ENCODE data around the gene STOM. TPM values are rescaled to one million over a fixed set of nuclear protein-coding genes. Genes with fewer than 3 reads are reported as not detected.

The STOM gene
- total RNA-seq, 4 donors from 2014 or later: 78.2 to 195 (median 111) TPM

DNA sequence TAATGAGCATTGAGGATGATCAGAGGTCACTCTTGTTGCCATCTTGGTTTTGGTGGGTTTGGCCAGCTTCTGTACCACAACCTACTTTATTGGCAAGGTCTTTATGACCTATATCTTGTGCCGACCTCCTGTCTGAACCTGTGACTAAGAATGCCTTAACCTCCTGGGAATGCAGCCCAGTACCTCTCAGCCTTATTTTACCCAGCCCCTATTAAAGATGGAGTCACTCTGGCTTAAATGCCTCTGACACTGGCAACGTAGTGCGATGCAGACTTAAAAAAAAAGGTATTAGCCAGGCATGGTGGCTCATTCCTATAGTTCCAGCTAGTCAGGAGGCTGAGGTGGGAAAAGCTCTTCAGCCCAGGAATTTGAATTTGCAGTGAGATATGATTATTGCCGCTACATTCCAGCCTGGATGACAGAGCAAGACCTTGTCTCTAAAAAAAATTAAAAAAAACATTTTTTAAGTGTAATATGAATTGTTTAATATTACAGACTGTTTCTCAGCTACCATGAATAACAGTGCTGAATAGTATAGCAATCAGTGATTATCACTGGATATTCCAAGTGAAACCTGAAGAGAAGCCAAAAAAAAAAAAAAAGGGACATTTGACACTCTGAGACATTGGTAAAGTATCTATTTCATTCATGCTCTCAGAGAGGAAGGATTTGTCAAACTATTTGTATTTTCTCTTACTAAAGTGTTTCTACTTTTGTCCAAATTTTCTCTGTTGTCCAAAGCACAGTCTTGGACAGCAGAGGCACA is 18.3 kb upstream of the STOM start:
- intact Hi-C loops (cut with DNase I; ENCODE audit: low total_unique reads) (no loop called here), in situ Hi-C loops (cut with MboI; ENCODE audit: low pct_ligation_motif_present in 1 of 4, low pct_unique_long_range_greater_than_20kb in 1 of 4, low sequenced_read_pairs in 3 of 4) (no loop called here)
- Histone ChIP-seq H3K4me1 (peaks cover 0 to 3% (median under 1%) of the 10 kb centered on the region in 4 donors), H3K27ac (no peak overlapping the region), H3K27me3 (no peaks in the 10 kb centered on the region), H3K36me3 (no peaks in the 10 kb centered on the region), H3K9me3 (no peaks in the 10 kb centered on the region), H3K4me3 (no peak overlapping the region)
- no peak for DNase-seq
- no peak for TF ChIP-seq POLR2AphosphoS5 (IDR thresholded peaks at IDR 0.05)
- TF ChIP-seq, protein P1, sequence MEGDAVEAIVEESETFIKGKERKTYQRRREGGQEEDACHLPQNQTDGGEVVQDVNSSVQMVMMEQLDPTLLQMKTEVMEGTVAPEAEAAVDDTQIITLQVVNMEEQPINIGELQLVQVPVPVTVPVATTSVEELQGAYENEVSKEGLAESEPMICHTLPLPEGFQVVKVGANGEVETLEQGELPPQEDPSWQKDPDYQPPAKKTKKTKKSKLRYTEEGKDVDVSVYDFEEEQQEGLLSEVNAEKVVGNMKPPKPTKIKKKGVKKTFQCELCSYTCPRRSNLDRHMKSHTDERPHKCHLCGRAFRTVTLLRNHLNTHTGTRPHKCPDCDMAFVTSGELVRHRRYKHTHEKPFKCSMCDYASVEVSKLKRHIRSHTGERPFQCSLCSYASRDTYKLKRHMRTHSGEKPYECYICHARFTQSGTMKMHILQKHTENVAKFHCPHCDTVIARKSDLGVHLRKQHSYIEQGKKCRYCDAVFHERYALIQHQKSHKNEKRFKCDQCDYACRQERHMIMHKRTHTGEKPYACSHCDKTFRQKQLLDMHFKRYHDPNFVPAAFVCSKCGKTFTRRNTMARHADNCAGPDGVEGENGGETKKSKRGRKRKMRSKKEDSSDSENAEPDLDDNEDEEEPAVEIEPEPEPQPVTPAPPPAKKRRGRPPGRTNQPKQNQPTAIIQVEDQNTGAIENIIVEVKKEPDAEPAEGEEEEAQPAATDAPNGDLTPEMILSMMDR (IDR thresholded peaks at IDR 0.05): no peak
- no peak for TF ChIP-seq POLR2A (IDR thresholded peaks at IDR 0.05)
- no peak for TF ChIP-seq EP300 (IDR thresholded peaks at IDR 0.05; ENCODE audit: low read depth)
- 80 to 100% methylated on average over 3 to 4 of the region's 4 CpGs for WGBS, 2 donors (ENCODE audit: low coverage in 1 of 2)

DNA sequence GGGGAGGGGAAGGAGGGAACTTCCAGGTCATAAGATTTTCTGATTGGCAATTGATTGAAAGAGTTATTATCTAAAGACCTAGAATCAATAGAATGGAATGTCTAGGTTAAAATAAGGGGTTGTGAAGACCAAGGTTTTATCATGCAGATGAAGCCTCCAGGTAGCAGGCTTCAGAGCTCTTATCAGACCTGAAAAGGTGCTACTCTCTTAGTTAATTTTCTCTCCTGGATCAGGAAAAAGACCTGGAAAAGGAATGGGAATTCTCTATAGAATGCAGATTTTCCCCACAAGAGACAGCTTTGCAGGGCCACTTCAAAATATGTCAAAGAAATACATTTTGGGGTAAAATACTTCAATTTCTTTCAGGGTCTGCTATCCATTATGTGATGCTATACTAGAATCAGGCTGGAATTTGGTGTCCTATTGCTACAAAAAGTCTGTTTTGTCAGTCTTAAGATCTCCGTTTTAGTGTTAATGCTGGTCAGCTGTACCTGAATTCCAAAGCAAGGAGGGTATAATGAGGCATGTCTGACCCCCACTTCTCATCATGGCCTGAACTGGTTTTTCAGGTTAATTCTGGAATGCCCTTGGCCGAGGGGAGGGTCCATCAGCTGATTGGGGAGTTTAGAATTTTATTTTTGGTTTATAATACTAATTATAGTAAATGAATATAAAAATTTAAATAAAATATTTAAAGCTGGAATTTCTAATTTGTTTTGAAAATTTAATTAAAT is 16.6 kb upstream of the STOM start:
- Histone ChIP-seq H3K36me3 (no peaks in the 10 kb centered on the region), H3K27ac (no peak overlapping the region), H3K27me3 (no peaks in the 10 kb centered on the region), H3K9me3 (no peaks in the 10 kb centered on the region), H3K4me3 (no peak overlapping the region), H3K4me1 (peaks cover 0 to 3% (median under 1%) of the 10 kb centered on the region in 4 donors)
- in situ Hi-C loops (cut with MboI; ENCODE audit: low pct_ligation_motif_present in 1 of 4, low pct_unique_long_range_greater_than_20kb in 1 of 4, low sequenced_read_pairs in 3 of 4): no loop called here
- no peak for DNase-seq
- TF ChIP-seq EP300 (IDR thresholded peaks at IDR 0.05; ENCODE audit: low read depth) (no peak), POLR2AphosphoS5 (IDR thresholded peaks at IDR 0.05) (no peak), POLR2A (IDR thresholded peaks at IDR 0.05) (no peak)
- TF ChIP-seq, protein P1 (IDR thresholded peaks at IDR 0.05): no peak
- intact Hi-C loops (cut with DNase I; ENCODE audit: low total_unique reads): no loop called here
- WGBS, 2 donors (ENCODE audit: low coverage in 1 of 2): 71 to 78% methylated on average over 1 to 2 of the region's 2 CpGs

DNA sequence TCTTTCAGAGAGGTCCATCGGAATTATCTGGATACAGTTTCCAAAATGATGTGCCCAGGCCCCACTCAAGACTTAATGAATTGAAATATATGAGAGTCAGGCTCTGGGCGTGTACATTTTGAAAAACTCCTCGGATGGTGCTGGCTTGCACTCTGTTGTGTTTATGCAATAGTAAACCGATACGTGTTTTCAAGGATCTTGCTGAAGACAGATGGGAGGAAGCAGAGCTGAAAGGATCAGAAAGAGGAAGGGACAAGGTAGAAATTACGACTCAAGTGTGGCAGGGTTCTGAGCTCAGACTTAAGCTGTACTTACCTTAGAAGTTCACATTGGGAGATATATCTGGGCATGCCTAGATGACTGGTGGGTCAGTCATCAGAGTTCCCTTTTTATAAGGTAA is 13.7 kb upstream of the STOM start:
- intact Hi-C loops (cut with DNase I; ENCODE audit: low total_unique reads) (no loop called here), in situ Hi-C loops (cut with MboI; ENCODE audit: low pct_ligation_motif_present in 1 of 4, low pct_unique_long_range_greater_than_20kb in 1 of 4, low sequenced_read_pairs in 3 of 4) (no loop called here)
- TF ChIP-seq POLR2A (IDR thresholded peaks at IDR 0.05) (no peak), EP300 (IDR thresholded peaks at IDR 0.05; ENCODE audit: low read depth) (no peak), POLR2AphosphoS5 (IDR thresholded peaks at IDR 0.05) (no peak)
- TF ChIP-seq, protein P1 (IDR thresholded peaks at IDR 0.05): no peak

DNA sequence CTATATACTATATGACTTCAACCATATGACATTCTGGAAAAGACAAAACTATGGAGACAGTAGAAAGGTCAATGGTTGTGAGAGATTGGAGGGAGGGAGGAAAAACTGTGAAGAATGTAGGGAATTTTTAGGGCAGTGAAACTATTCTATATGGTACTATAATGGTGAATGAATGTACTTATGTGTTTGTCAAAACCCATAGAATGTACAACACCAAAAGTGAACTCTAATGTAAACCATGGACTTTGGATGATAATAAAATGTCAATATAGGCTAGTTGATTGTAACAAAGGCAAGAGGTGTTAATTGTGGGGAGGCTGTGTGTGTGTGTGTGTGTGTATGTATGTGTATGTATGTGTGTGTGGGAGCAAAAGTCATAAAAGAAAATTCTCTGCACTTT is 10.8 kb upstream of the STOM start:
- peaks cover 0 to 8% (median 3%) of the 10 kb centered on the region in 4 donors for H3K4me1 ChIP-seq
- no peaks in the 10 kb centered on the region for H3K27me3 ChIP-seq
- intact Hi-C loops (cut with DNase I; ENCODE audit: low total_unique reads) (no loop called here), in situ Hi-C loops (cut with MboI; ENCODE audit: low pct_ligation_motif_present in 1 of 4, low pct_unique_long_range_greater_than_20kb in 1 of 4, low sequenced_read_pairs in 3 of 4) (no loop called here)
- no peak overlapping the region for H3K27ac ChIP-seq
- TF ChIP-seq, protein P1 (IDR thresholded peaks at IDR 0.05): no peak
- TF ChIP-seq POLR2A (IDR thresholded peaks at IDR 0.05) (no peak), POLR2AphosphoS5 (IDR thresholded peaks at IDR 0.05) (peak in 1 of 3 donors; percentile 51)
- H3K36me3 ChIP-seq: no peaks in the 10 kb centered on the region
- H3K4me3 ChIP-seq: no peak overlapping the region
- H3K9me3 ChIP-seq: no peaks in the 10 kb centered on the region
- DNase-seq: peak; percentile 44

More for the DNA sequence above, 13.7 kb upstream of the STOM start:
- no peak overlapping the region for H3K4me3 ChIP-seq
- H3K9me3 ChIP-seq: no peaks in the 10 kb centered on the region
- no peak for DNase-seq
- H3K4me1 ChIP-seq: peaks cover 0 to 8% (median 3%) of the 10 kb centered on the region in 4 donors
- 68 to 75% methylated on average over 6 of the region's 6 CpGs for WGBS, 2 donors (ENCODE audit: low coverage in 1 of 2)
- no peak overlapping the region for H3K27ac ChIP-seq
- H3K27me3 ChIP-seq: no peaks in the 10 kb centered on the region
- no peaks in the 10 kb centered on the region for H3K36me3 ChIP-seq
